HG02571 (cell line): ENCODE measurements around the gene PGPEP1.
"Not testable (repeated sequence)": the region's sequence is repeated elsewhere in the genome, so short reads cannot be mapped to it uniquely, and the experiment has no call there.

ENCODE experiments used
- ATAC-seq: cut with Tn5 transposase; IDR thresholded peaks from one replicate; pipeline ENCODE4 v1.9.1; 2021; ENCODE audit warnings: mild to moderate bottlenecking, moderate library complexity; ENCODE audit not compliant: unreplicated experiment

Gene PGPEP1

DNA sequence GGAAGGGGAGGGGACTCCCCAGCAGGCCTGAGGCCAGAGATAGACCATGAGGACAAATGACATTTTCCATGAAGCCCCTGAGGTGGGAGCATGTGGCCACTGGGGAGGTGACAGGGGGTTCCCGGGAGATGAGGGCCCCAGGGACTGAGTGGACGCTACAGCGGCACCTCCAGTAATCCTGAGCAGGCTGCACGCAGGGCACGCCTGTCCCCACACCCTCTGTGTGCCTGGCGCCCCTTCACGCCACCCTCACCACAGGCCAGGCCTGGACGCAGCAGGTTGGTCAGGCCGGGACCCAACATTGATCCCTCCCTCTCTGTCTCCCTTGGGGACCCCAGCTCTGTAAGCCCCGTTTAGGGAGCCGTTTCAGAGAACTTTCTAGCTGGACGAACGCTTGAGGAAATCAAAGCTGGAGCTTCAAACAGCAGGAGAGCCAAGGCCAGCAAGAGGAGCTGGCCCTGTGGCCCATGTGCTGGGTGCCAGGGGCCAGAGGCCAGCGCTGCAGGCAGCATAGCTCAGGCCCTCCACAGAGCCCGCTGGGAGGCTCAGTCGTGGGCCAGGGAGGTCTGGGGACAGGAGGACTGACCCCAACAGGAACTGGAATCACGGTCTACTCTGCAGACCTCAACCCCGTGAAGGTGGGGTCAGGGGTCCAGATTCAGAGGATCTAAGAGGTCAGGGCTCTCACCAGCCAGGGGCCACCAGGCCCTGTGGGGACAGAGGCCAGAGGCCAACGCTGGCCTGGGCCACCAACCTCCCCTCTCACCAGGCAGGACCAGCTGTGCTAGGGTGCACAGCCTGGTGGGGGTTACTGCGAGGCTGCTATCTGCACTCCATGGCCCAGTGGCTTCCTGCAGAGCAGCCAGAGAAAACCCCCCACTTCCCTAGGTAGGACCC lies 32.1 kb upstream of the PGPEP1 start:
- no peak for ATAC-seq

DNA sequence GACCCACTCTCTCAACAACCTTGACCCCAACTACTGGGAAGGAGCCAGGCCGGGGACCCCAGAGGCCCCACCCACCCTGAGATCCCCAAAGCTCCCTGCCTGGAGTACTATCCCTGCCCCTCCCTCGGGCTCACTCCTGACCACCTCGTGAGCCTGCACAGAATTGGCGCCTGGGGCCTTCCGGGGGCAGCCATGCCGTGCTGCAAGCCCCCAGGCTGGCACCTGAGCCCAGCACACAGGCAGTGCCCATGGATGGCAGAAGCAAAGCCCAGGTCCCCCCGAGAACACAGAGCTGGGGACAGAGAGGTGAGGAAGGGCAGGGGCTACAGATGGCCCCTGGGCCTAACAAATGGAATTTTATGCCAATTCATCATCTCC lies 31.5 kb upstream of the PGPEP1 start:
- ATAC-seq = no peak

DNA sequence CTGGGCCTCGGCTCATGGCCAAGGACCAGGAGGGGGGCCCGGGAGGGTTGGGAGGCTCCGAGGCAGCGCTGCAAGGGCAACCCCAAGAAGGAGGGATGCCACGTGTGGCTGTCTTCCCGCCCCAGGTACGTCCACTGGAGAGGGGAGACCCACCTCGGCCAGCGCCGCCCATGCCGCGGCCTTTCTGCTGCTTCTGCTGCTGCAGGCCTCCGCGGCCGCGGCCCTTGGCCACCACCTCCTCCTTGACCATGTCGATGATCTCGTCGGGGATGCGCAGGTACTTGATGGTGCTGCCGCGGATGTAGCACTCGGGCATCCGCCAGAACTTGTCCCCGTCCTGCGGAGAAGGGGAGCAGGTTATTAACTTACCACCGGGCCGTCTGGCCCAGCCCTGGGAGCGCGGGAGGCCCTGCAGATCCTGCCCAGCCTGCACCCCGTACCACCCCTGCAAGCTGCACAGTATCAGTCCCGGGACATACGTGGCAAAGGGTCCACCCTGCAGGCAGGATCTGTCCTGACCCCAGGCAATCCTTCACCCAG lies 30.8 kb upstream of the PGPEP1 start:
- no peak for ATAC-seq

DNA sequence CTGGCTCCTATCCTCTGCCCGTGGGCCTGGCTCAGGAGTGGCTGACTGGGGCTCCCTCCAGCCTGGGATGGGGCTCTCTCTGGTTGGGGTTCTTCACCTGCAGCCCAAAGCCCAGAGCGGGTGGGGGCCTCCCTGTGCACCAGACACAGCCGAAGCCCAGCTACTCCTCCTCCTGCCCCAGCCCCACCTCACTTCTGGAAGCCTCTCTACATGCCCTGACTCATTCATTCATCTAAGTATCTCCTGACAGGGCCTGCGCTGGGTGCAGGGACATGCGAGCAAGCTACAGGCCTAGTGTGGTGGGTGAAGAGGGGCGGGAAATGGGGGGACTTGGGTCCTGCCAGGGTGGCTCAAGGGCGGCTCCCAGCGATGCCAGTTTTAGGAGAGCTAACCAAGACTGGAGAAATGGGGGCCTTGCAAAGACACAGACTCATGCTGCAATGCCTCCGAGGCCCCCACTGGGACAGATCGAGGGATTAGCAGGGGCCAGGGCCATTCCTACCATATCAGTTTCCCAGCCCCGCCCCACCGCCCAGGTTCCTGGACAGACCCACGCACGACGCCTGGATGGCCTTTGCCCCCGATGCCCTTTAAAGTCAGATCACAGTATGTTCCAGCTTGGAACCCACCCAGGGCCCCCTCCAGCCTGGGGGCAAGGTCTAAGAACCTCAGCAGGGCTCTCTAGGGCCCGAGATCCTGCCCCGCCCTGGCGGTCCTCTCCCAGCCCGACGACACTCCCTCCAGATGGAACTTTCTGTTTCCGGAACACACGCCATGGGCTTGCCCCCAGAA lies 30.1 kb upstream of the PGPEP1 start:
- ATAC-seq = no peak

DNA sequence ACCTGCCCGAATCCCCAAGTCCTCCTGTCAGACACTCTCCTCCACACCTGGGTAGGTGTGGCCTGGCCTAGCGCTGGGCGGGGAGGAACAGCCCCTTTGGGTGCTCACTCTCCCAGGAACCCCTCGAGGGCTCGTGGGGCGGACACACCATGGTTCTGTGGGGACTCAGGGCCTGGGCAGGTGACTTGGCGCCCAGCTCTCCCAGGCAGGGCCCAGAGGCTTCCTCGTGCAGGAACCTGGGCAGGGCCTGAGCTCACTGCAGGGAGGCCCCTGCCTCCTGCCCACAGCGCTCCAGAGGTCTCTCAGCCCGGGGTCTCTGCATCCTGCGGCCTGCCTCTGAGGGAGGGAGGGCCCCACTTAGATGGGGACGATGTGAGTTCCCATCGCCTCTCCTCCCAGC lies 29.4 kb upstream of the PGPEP1 start:
- ATAC-seq = no peak

DNA sequence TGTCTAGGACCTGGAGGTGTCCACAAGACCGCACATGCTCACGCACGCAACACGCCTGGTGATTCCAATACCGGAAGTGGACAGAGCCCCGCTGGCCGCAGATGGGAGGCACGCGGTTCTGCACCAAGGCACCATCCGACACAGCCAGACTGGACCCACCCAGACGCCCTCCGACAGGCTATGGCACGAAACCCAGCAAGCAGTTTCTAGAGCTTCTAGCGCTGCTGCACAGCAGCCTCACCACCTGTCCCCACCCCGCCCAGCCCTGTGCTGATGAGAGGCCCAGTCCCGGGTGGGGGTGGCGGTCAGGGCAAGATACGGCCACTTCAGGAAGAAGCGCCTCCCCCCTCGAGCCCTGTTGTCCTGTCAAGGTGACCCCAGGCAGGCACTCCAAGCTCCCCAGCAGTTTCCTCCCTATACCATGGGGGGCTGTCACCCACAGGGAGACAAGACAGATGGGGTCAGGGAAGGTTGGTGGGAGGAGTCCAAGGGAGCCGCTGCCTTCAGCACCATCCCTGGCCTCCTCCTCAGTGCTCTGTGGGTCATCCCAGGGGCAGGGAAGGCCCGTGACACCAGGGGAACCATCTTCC lies 28.8 kb upstream of the PGPEP1 start:
- no peak for ATAC-seq

DNA sequence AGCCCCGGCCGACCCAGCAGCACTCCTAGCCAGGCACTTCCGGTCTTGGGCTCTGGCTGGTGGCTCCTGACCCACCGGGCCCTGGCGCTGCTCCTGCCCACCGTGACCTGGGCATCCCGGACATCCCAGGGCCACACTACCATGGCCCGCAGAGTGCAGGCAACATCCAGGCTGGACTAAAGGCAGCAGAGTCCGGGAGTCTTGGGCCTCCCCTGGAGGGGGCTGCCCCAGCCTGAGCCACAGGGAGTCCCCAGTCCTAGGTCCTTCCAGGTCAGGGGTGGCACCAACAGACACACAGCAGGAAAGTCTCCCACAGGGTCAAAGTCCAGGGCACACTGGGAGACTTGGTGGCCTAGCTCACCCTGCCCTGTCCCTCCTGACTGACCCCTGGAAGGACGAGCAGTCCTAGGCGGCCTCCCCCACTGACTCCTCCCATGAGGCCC lies 28.3 kb upstream of the PGPEP1 start:
- no peak for ATAC-seq

DNA sequence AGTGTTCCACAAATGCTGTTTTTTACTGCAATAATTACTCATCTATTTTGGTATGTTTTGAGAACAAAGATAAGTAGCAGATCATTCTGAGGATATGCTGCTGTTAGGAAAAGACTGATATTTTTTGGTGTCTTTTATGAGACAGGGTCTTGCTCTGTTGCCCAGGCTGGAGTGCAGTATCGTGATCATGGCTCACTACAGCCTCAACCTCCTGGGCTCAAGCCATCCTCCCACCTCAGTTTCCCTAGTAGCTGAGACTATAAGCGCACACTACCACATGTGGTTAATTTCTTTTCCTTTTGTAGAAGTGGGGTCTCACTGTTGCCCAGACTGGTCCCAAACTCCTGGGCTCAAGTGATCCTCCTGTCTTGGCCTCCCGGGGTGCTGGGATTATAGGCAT lies 27.0 kb upstream of the PGPEP1 start:
- no peak for ATAC-seq

DNA sequence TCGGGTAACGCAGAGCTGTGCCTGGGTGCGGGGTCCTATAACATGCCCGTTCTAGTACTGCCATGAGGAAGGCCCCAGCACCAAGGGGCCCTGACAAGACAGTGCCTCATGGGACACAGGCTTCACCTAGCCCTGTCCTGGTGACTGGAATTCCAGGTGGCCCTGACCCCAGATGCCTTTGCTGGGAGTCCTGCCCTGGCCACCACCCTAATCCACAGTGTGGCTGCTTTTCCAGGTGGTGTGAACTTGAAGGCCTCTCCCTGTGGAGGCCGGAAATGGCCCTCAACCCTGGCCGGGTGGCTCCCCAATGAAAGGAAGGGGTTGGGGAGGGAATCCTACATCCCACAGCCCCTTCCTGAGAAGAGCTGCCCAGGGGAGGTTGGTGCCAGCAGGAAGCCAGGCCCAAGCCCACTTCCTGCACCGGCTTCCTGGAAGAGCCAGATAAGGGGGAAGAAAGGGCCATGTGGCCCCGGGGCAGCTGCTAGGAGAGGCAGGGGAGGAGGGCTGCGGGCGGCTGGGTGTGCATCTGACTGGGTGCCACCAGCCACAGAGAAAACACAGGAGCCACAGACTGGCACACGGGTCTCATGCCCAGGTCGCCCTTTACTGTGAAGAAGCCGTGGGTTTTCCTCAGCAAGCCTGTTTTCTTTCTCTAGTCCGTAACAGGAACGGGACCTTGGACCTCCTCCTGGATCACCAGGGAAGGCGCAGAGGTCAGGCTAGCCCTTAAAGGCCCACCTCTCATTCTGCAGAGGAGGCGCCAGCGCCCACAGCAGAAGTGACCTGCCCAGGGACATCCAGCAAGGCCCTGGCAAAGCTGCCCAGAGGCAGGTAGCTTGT lies 22.2 kb upstream of the PGPEP1 start:
- no peak for ATAC-seq

DNA sequence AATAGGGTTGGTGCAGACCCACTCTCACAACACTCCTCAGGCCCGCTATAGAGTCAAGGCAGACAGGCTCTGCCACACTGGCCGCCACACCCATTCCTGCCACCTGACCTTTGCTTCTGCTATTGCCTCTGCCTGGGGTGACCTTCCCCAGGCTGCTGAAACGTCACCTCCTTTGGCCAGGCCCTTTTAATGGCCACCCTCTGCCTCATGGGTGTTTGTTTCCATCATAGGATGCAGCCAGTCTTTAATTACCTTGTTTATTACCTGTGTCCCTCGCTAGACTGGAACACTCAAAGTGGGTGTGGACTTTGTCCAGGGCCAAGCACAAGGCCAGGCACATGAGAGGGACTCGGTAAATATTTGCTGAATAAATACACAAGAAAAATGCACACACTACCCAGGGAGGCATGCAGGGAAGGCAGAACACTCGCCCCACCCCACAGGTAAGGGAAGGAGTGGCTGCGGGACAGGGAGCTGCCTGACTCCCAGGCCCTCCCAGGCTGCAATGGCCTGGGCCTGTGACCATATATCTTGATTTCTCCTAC lies 20.7 kb upstream of the PGPEP1 start:
- ATAC-seq = no peak

DNA sequence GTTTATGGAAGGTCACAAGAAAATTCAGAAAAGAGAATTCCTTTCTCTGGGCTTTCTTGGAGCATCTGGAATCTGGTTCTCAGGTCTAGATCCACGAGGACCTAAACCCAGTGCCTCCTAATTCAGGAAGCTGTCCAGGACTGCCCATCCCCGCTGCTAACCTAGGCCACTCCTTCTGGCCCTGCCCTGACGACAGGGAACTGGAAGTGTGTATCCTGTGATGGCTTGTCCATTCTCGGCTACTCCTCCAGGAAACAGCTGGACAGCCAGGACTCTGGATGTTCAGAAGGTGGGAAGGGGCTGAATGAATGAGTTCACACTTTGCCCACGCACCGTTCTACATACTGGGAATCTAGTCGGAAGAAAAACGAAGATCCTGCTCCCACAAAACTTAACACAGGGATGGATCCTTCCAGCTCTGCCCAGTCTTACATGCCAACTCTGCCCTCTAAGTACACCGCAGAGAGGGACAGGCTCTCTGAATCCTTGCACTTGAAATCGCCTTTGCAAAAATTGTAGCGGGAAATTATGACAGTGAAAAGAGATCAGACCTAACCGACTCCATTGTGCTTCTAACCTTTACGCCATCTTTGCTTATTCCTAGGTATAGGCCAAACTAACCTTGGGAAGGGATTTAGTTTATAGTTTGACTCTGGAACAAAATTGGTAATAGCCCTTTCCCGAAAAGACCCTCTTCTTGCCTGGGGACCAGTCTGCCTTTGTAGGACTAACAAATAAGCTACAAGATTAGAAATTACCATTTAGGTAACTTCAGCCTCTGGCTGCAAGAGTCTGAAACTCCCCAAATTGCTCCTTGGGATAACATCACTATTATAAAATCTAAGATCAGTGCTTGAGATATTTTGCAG lies 19.3 kb upstream of the PGPEP1 start:
- no peak for ATAC-seq

DNA sequence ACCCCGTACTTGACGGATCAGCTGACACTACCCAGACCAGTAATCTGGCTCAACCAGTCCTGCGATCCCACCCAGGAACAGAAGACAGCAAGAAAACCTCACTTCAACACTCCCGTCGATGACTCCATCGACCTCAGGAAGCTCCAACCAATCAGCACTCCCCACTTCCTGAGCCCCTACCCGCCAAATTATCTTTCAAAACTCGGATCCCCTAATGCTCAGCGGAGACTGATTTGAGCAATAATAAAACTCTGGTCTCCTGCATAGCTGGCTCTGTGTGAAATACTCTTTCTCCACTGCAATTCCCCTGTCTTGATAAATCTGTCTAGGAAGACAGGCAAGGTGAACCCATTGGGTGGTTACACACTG lies 18.7 kb upstream of the PGPEP1 start:
- ATAC-seq = no peak

DNA sequence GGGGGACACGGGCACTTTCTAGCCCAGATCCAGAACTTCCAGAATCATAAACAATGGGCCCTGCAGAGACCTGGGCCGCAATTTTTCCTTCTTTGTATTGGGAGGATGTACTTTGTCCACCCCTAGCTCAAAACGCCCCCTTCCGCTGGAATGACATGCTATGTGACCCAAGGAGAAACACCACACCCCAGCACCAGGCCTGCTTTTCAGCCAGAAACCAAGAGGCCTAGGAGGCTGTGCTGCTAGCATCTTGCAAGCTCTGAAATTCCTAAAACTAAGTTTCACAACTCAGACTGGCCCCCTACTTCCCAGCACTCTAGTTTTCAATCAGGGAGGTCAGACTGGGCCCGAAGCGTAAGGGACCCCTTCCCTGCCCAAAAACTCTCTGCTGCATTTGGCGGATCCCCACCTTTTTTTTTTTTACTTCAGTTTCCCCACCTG lies 18.1 kb upstream of the PGPEP1 start:
- ATAC-seq = no peak

DNA sequence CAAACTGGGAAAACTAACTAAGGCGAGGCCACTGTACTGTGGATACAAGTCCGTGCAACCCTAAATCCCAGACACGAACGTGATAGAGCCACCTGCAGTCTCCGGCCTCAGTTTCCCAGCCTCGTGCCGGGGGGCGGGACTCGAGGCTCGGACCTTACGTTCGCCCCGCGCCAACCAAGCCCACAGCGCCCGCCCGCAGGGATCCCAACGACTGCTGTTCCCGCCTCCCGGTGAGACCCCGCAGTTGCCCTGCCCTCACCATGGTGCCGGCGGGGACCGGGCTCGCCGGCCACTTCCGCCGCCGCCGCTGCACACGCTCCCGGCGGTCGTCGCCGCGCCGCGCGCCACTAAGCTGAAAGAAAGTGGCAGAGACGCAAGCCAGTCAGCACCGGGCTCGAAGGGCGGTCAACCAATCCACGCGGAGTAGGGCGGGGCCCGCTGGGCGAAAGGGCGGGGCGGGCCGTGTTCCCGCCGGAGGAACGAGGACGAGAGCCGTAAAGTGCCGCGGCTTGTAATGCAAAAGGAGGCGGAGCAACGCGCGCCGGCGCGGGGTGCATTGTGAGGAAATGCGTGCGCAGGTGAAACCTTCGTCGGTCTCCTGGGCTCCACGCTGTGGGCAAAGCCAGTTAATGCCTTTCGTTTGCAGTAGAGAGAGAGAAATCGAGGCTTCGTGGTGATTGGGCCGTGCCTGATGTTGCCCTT lies 17.5 kb upstream of the PGPEP1 start, which contains the start of gene LSM4:
Gene LSM4 (minus strand): TSS at position 318 of the 702 bp plus-strand sequence. CDS start 56 bp downstream, at position 262.
- peak; percentile 89 for ATAC-seq

DNA sequence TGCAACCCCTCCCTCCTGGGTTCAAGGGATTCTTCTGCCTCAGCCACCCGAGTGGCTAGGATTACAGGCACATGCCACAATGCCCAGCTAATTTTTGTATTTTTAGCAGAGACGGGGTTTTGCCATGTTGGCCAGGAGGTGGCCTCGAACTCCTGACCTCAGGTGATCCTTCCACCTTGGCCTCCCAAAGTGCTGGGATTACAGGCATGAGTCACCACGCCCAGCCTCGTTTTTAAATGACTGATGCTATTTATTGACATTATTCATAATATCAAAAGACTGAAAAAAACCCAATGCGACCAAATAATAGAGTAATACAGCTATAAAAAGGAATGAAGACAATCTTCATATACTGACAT lies 16.0 kb upstream of the PGPEP1 start:
- not testable (repeated sequence) for ATAC-seq

DNA sequence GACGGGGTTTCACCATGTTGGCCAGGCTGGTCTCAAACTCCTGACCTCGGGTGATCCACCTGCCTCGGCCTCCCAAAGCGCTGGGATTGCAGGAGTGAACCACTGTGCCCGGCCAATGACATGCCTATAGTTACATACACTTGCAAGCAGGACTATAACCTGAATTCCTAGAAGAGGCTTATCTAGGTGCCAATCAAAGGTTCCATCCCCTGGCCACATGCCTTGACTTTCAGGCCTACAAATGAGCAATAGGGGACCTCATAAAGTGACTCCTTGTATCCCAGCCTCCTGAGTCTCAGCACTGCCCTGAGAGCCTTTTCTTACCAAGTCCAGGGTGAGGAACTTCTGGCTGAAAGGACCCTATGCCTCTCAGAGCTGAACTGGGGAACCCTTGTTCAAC lies 13.6 kb upstream of the PGPEP1 start:
- ATAC-seq = no peak

DNA sequence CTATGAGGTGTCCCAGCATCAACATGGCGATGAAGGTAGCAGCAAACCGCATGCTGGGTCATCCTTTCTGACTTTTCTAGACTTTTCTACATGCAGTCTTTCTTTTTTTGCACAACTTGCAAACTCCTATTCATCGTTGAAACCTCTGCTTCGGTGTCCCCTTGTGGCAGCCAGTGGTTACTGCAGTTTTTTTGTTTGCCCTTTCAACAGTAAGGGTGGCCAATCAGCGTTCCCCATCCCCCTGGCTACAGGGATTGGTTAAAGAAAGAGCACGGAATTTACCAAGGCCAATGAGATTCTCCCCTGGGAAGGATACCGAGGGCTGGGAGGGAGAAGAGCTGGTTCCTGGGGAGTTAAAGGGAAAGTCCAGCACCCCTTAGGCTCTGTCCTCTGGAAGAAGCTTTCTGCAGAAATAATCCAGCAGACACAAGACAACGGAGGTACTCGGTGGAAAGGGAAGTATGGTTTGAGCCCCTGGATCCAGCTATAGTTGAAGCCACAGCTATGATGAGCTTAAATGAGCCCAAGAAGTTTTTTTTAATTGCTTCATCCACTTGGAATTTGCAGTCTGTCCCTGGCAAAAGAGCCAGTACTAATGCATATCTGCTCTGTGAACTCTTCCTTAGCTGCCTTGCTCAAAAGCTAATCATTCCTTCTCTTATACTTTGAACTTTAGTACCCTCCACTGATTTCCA lies 11.9 kb upstream of the PGPEP1 start:
- peak; percentile 84 for ATAC-seq

DNA sequence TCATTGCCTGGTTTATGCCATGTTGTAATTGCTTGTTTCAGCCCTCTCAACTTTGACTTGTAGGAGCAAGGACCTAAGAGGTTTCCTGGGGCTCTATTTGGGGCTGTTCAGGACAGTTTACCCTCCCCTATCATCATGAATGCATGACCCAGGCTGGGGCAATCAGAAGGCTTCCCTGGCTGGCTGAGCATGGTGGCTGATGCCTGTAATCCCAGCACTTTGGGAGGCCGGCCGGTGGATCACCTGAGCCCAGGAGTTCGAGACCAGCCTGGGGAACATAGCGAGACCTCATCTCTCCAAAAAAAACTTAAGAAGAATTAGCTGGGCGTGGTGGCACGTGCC lies 11.4 kb upstream of the PGPEP1 start:
- no peak for ATAC-seq
